ENCODE results near the gene EXOC4. TPM values are rescaled to one million over a fixed set of nuclear protein-coding genes. Genes with fewer than 3 reads are reported as not detected.

EXOC4 gene
- total RNA-seq, 2 donors from 2014 or later = 62.0 to 146 TPM

GRCh38 chr7:133781486-133782090, 528.7 kb downstream of the EXOC4 start:
- H3K27ac ChIP-seq = no peak overlapping the region
- H3K4me3 ChIP-seq = no peak overlapping the region
- H3K4me1 ChIP-seq = no peaks in the 10 kb centered on the region
- no peaks in the 10 kb centered on the region for H3K9me3 ChIP-seq
- no peaks in the 10 kb centered on the region for H3K36me3 ChIP-seq (replicated peaks in 1 of 2; ENCODE audit: insufficient read depth in 1 of 2, low read depth in 2 of 2)
- no peak for DNase-seq
- 66 to 78% methylated on average over 7 of the region's 7 CpGs for WGBS, 2 donors
- H3K27me3 ChIP-seq = no peaks in the 10 kb centered on the region
- no peak for ATAC-seq
- intact Hi-C loops (cut with DNase I) = no loop called here
- no peak for TF ChIP-seq CTCF (IDR thresholded peaks at IDR 0.05)
- no peak for TF ChIP-seq POLR2A (IDR thresholded peaks at IDR 0.05)

GRCh38 chr7:133782470-133782869, 529.6 kb downstream of the EXOC4 start:
- Histone ChIP-seq H3K9me3 (no peaks in the 10 kb centered on the region), H3K4me1 (no peaks in the 10 kb centered on the region), H3K36me3 (replicated peaks in 1 of 2; ENCODE audit: insufficient read depth in 1 of 2, low read depth in 2 of 2) (no peaks in the 10 kb centered on the region), H3K4me3 (no peak overlapping the region), H3K27ac (no peak overlapping the region), H3K27me3 (no peaks in the 10 kb centered on the region)
- 92 to 96% methylated on average over 5 of the region's 5 CpGs for WGBS, 2 donors
- no peak for TF ChIP-seq CTCF (IDR thresholded peaks at IDR 0.05)
- TF ChIP-seq POLR2A (IDR thresholded peaks at IDR 0.05) = no peak
- intact Hi-C loops (cut with DNase I) = no loop called here
- DNase-seq = no peak
- no peak for ATAC-seq

GRCh38 chr7:133783276-133783675, 530.4 kb downstream of the EXOC4 start:
- 94% methylated on average over 2 of the region's 2 CpGs for WGBS, 2 donors
- no peaks in the 10 kb centered on the region for H3K36me3 ChIP-seq (replicated peaks in 1 of 2; ENCODE audit: insufficient read depth in 1 of 2, low read depth in 2 of 2)
- no peaks in the 10 kb centered on the region for H3K4me1 ChIP-seq
- H3K27ac ChIP-seq = no peak overlapping the region
- DNase-seq (no peak), ATAC-seq (no peak)
- intact Hi-C loops (cut with DNase I) = no loop called here
- no peak for TF ChIP-seq POLR2A (IDR thresholded peaks at IDR 0.05)
- TF ChIP-seq CTCF (IDR thresholded peaks at IDR 0.05) = no peak
- no peaks in the 10 kb centered on the region for H3K27me3 ChIP-seq
- H3K4me3 ChIP-seq = no peak overlapping the region
- H3K9me3 ChIP-seq = no peaks in the 10 kb centered on the region

- TF ChIP-seq CTCF (IDR thresholded peaks at IDR 0.05) (no peak), POLR2A (IDR thresholded peaks at IDR 0.05) (no peak)
- no peak overlapping the region for H3K27ac ChIP-seq
- no peak for ATAC-seq
- 95 to 98% methylated on average over 4 of the region's 4 CpGs for WGBS, 2 donors
- no peaks in the 10 kb centered on the region for H3K36me3 ChIP-seq (replicated peaks in 1 of 2; ENCODE audit: insufficient read depth in 1 of 2, low read depth in 2 of 2)
- no peaks in the 10 kb centered on the region for H3K4me1 ChIP-seq
- no peaks in the 10 kb centered on the region for H3K9me3 ChIP-seq
- intact Hi-C loops (cut with DNase I) = no loop called here
- DNase-seq = no peak
- no peak overlapping the region for H3K4me3 ChIP-seq
- H3K27me3 ChIP-seq = no peaks in the 10 kb centered on the region
Observed at GRCh38 chr7:133784486-133785001, 531.7 kb downstream of the EXOC4 start.

- ATAC-seq (no peak), DNase-seq (no peak)
- intact Hi-C loops (cut with DNase I) = no loop called here
- no peaks in the 10 kb centered on the region for H3K9me3 ChIP-seq
- H3K27ac ChIP-seq = no peak overlapping the region
- WGBS, 2 donors = 51 to 52% methylated on average over 3 of the region's 3 CpGs
- no peaks in the 10 kb centered on the region for H3K36me3 ChIP-seq (replicated peaks in 1 of 2; ENCODE audit: insufficient read depth in 1 of 2, low read depth in 2 of 2)
- no peaks in the 10 kb centered on the region for H3K4me1 ChIP-seq
- no peak overlapping the region for H3K4me3 ChIP-seq
- H3K27me3 ChIP-seq = no peaks in the 10 kb centered on the region
- TF ChIP-seq CTCF (IDR thresholded peaks at IDR 0.05) = no peak
- no peak for TF ChIP-seq POLR2A (IDR thresholded peaks at IDR 0.05)
Observed at GRCh38 chr7:133786401-133786937, 533.6 kb downstream of the EXOC4 start.
